SK-N-SH treated with all-trans-retinoic acid at 6 μM for 48 hours (cell line): ENCODE results near the gene PCDHB5.
"Not testable (repeated sequence)": the region's sequence is repeated elsewhere in the genome, so short reads cannot be mapped to it uniquely, and the experiment has no call there.

Experiments
- ARNTL ChIP-seq: fragments of 450-650 bp; formaldehyde crosslinking; IDR thresholded peaks from 2 replicates; pipeline ENCODE4 v1.5.0; 2020; ENCODE audit warnings: low read depth, mild to moderate bottlenecking, moderate library complexity, borderline replicate concordance
- CREB5 ChIP-seq: fragments of 250-450 bp; sonication (Bioruptor Pico); IDR thresholded peaks from 2 replicates; pipeline ENCODE4 v1.5.1; 2020; ENCODE audit warnings: low read depth, mild to moderate bottlenecking, moderate library complexity
- CSDC2 ChIP-seq: fragments of 250-450 bp; sonication (Bioruptor Pico); IDR thresholded peaks from 2 replicates; pipeline ENCODE4 v1.5.0; 2020; ENCODE audit warnings: mild to moderate bottlenecking, moderate library complexity
- CSRNP3 ChIP-seq: fragments of 250-450 bp; sonication (Bioruptor Pico); IDR thresholded peaks from 2 replicates; pipeline ENCODE4 v1.5.1; 2021; ENCODE audit warnings: mild to moderate bottlenecking, moderate library complexity
- GLIS3 ChIP-seq: fragments of 250-450 bp; sonication (Bioruptor Pico); IDR thresholded peaks from 2 replicates; pipeline ENCODE4 v1.5.0; 2020; ENCODE audit warnings: mild to moderate bottlenecking, moderate library complexity
- OSR1 ChIP-seq: fragments of 250-450 bp; sonication (Bioruptor Pico); IDR thresholded peaks from 2 replicates; pipeline ENCODE4 v1.8.0; 2022; ENCODE audit warnings: moderate library complexity, mild to moderate bottlenecking, inconsistent platforms
- PATZ1 ChIP-seq: fragments of 250-450 bp; sonication (Bioruptor Pico); IDR thresholded peaks from 2 replicates; pipeline ENCODE4 v1.8.0; 2020; ENCODE audit warnings: mild to moderate bottlenecking, moderate library complexity, borderline replicate concordance
- RARB ChIP-seq: fragments of 250-450 bp; sonication (Bioruptor Pico); IDR thresholded peaks from 2 replicates; pipeline ENCODE4 v1.8.0; 2021; ENCODE audit warnings: mild to moderate bottlenecking, moderate library complexity
- SNAI2 ChIP-seq: fragments of 250-450 bp; sonication (Bioruptor Pico); IDR thresholded peaks from 2 replicates; pipeline ENCODE4 v1.5.0; 2020; ENCODE audit warnings: mild to moderate bottlenecking, moderate library complexity
- TOX ChIP-seq: fragments of 250-450 bp; sonication (Bioruptor Pico); IDR thresholded peaks from 2 replicates; pipeline ENCODE4 v1.8.0; 2021; ENCODE audit warnings: mild to moderate bottlenecking, moderate library complexity, borderline replicate concordance
- TSHZ2 ChIP-seq: fragments of 250-450 bp; sonication (Bioruptor Pico); IDR thresholded peaks from 2 replicates; pipeline ENCODE4 v1.5.0; 2020; ENCODE audit warnings: mild to moderate bottlenecking, moderate library complexity
- ZFP30 ChIP-seq: fragments of 450-650 bp; formaldehyde crosslinking; IDR thresholded peaks from 2 replicates; pipeline ENCODE4 v1.5.0; 2022; ENCODE audit warnings: mild to moderate bottlenecking, moderate library complexity
- ZNF70 ChIP-seq: fragments of 450-650 bp; formaldehyde crosslinking; IDR thresholded peaks from 2 replicates; pipeline ENCODE4 v1.5.0; 2020; ENCODE audit warnings: mild to moderate bottlenecking, moderate library complexity

GRCh38 chr5:141174291-141175104, 39.5 kb downstream of the PCDHB5 start:
- not testable (repeated sequence) for TF ChIP-seq ZFP30 (CRISPR knock-in tag); TSHZ2 (CRISPR knock-in tag); ZNF70 (CRISPR knock-in tag); RARB (CRISPR knock-in tag); PATZ1 (CRISPR knock-in tag); CSRNP3 (CRISPR knock-in tag); SNAI2 (CRISPR knock-in tag); CREB5 (CRISPR knock-in tag); OSR1 (CRISPR knock-in tag); TOX (CRISPR knock-in tag); ARNTL; CSDC2 (CRISPR knock-in tag); GLIS3 (CRISPR knock-in tag)
